Measurements from ENCODE around the gene AVPI1. TPM values are rescaled to one million over a fixed set of nuclear protein-coding genes. Genes with fewer than 3 reads are reported as not detected.
"Not testable (repeated sequence)": the region's sequence is repeated elsewhere in the genome, so short reads cannot be mapped to it uniquely, and the experiment has no call there.

The AVPI1 gene
- total RNA-seq, 1 experiment from 2014 or later: 2.6 TPM

DNA sequence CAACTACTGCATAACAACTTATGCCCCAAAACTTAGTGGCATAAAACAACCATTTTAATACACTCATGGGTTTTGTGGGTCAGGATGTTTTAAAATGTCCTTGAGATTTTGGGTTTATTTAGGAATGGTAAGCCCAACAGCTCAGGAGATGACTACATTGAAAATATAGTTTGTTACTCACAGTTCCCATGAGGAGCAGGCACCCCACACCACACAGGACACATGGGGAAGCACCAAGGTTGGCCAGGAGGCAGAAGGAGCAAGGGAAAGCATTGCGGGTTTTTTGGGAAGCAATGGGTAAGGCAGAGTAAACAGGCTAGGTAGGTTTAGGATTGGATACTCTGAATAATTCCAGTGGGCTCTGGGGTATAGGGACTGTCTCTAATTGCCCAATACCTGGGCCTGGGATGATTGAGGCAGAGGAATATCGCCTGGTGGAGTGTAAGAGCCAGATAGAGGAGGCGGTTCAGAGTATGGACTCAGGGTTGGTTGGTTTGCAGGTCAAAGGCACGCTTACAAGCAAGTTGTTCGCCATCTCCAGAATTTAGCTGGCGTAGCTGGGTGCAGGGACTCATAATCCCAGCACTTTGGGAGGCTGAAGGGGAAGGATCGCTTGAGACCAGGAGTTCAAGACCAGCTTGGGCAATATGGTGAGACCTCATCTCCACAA, 16.5 kb upstream of the AVPI1 start:
- Histone ChIP-seq H3K9me3 (ENCODE audit: low read depth, low read length, poor library complexity, severe bottlenecking) (no peaks in the 10 kb centered on the region), H3K36me3 (ENCODE audit: insufficient read depth, low read length, poor library complexity, severe bottlenecking) (no peaks in the 10 kb centered on the region), H3K27me3 (replicated peaks; ENCODE audit: insufficient read depth, low read depth, low read length, poor library complexity) (no peaks in the 10 kb centered on the region), H3K4me1 (ENCODE audit: insufficient read depth, low read length, poor library complexity, severe bottlenecking) (no peaks in the 10 kb centered on the region), H3K4me3 (ENCODE audit: low read depth, low read length, poor library complexity, severe bottlenecking) (no peak overlapping the region), H3K27ac (ENCODE audit: low read depth, low read length, poor library complexity, severe bottlenecking) (no peak overlapping the region)
- BruUV-seq (replicated peaks): no TSS peak
- ChIA-PET CTCF (no interaction called here), POLR2A (ENCODE audit: low non-redundant PET) (no interaction called here)
- intact Hi-C loops (cut with micrococcal nuclease; ENCODE audit: unreplicated experiment): loop anchor here (10.0 kb wide), 1 partner anchor 341 kb away; no protein-coding TSS in a partner anchor
- no peak for DNase-seq (ENCODE audit: low spot score)
- TF ChIP-seq EZH2 (IDR thresholded peaks at IDR 0.05; ENCODE audit: borderline replicate concordance, low read depth, low read length, poor library complexity, severe bottlenecking): no peak
- TF ChIP-seq, protein P1, sequence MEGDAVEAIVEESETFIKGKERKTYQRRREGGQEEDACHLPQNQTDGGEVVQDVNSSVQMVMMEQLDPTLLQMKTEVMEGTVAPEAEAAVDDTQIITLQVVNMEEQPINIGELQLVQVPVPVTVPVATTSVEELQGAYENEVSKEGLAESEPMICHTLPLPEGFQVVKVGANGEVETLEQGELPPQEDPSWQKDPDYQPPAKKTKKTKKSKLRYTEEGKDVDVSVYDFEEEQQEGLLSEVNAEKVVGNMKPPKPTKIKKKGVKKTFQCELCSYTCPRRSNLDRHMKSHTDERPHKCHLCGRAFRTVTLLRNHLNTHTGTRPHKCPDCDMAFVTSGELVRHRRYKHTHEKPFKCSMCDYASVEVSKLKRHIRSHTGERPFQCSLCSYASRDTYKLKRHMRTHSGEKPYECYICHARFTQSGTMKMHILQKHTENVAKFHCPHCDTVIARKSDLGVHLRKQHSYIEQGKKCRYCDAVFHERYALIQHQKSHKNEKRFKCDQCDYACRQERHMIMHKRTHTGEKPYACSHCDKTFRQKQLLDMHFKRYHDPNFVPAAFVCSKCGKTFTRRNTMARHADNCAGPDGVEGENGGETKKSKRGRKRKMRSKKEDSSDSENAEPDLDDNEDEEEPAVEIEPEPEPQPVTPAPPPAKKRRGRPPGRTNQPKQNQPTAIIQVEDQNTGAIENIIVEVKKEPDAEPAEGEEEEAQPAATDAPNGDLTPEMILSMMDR (conservative IDR thresholded peaks at IDR 0.05; ENCODE audit: low read depth, low read length): no peak

DNA sequence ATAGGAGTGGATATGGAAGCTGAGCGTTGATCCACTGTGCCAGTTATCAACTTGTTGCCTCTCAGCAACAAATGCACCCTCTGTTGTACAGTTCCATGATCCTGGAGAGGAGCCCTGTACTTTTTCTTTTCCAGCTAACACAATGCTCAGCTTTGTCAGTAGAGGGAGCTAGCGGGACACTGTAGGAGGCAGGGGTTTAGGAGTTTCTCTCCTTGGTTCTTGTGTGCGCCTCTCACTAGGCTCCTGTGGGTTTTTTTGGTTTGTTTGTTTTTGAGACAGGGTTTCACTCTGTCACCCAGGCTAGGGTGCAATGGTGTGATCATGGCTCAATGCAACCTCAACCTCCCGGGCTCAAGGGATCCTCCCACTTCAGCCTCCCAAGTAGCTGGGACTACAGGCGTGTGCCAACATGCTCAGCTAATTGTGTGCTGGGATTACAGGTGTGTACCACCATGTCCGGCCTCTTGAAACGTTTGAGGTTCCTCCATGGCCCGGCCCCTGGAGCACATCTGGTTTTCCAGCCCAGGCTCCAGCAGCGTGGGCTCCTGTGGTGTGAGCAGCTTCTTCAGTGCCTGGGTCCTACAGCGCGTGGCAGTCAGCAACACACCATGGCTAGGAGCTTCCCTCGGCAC, 14.5 kb upstream of the AVPI1 start:
- TF ChIP-seq, protein P1 (conservative IDR thresholded peaks at IDR 0.05; ENCODE audit: low read depth, low read length): peak; percentile 88
- no peak for TF ChIP-seq EZH2 (IDR thresholded peaks at IDR 0.05; ENCODE audit: borderline replicate concordance, low read depth, low read length, poor library complexity, severe bottlenecking)
- peak; percentile 81 for DNase-seq (ENCODE audit: low spot score)
- CTCF ChIA-PET: interaction anchor here (0.5 to 1.8 kb wide), 11 partner anchors 8 to 344 kb away, joined by 3 to 8 read pairs (median 5); partner anchors contain the start of genes AVPI1 and MARVELD1
- Histone ChIP-seq H3K36me3 (ENCODE audit: insufficient read depth, low read length, poor library complexity, severe bottlenecking) (no peaks in the 10 kb centered on the region), H3K4me3 (ENCODE audit: low read depth, low read length, poor library complexity, severe bottlenecking) (no peak overlapping the region), H3K27me3 (replicated peaks; ENCODE audit: insufficient read depth, low read depth, low read length, poor library complexity) (no peaks in the 10 kb centered on the region), H3K9me3 (ENCODE audit: low read depth, low read length, poor library complexity, severe bottlenecking) (no peaks in the 10 kb centered on the region), H3K4me1 (ENCODE audit: insufficient read depth, low read length, poor library complexity, severe bottlenecking) (no peaks in the 10 kb centered on the region), H3K27ac (ENCODE audit: low read depth, low read length, poor library complexity, severe bottlenecking) (no peak overlapping the region)
- POLR2A ChIA-PET (ENCODE audit: low non-redundant PET): interaction anchor here (0.6 to 0.9 kb wide), 2 partner anchors 15 to 201 kb away, joined by 3 read pairs; partner anchors contain the start of gene AVPI1
- intact Hi-C loops (cut with micrococcal nuclease; ENCODE audit: unreplicated experiment): loop anchor here (2.0 to 10.0 kb wide), 2 partner anchors 29 to 343 kb away; no protein-coding TSS in a partner anchor
- BruUV-seq (replicated peaks): no TSS peak

DNA sequence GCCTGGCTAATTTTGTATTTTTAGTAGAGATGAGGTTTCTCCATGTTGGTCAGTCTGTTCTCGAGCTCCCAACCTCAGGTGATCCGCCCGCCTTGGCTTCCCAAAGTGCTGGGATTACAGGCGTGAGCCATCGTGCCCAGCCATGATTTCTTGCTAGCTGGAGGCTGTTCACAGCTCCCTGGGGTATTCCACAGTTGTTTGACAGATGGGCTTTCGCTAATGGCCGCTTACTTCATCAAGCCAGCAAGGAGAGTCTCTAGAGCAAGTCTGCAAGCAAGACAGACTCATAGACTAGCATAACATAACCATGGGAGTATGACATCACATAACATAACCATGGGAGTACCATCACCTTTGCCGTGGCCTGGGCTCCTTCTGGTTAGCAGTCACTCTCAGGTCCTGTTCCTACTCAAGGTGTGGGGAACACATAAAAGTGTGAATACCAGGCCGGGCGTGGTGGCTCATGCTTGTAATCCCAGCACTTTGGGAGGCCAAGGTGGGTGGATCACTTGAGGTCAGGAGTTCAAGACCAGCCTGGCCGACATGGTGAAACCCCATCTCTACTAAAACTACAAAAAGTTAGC, 11.1 kb upstream of the AVPI1 start:
- H3K4me3 ChIP-seq (ENCODE audit: low read depth, low read length, poor library complexity, severe bottlenecking); H3K4me1 ChIP-seq (ENCODE audit: insufficient read depth, low read length, poor library complexity, severe bottlenecking); H3K36me3 ChIP-seq (ENCODE audit: insufficient read depth, low read length, poor library complexity, severe bottlenecking); H3K27ac ChIP-seq (ENCODE audit: low read depth, low read length, poor library complexity, severe bottlenecking); DNase-seq (ENCODE audit: low spot score); BruUV-seq (replicated peaks); intact Hi-C loops (cut with micrococcal nuclease; ENCODE audit: unreplicated experiment); H3K27me3 ChIP-seq (replicated peaks; ENCODE audit: insufficient read depth, low read depth, low read length, poor library complexity); H3K9me3 ChIP-seq (ENCODE audit: low read depth, low read length, poor library complexity, severe bottlenecking); POLR2A ChIA-PET (ENCODE audit: low non-redundant PET): not testable (repeated sequence)
- CTCF ChIA-PET: interaction anchor here (0.8 kb wide), 1 partner anchor 16 kb away, joined by 3 read pairs; the partner anchor contains the start of gene MARVELD1
